Progenitor cell of endocrine pancreas (in vitro differentiated cells): ENCODE measurements around the gene DTNBP1. TPM values are rescaled to one million over a fixed set of nuclear protein-coding genes. Genes with fewer than 3 reads are reported as not detected.
A peak's percentile ranks its signal among the peaks of the same experiment; 100 is the strongest.

Experiments used
- DNase-seq: peaks from one replicate; pipeline ENCODE4 v3.0.0; 2021; ENCODE audit warnings: low spot score; ENCODE audit not compliant: unreplicated experiment
- H3K27ac Mint-ChIP-seq: 2 replicates; pipeline ENCODE4 v1.8.0; 2021; ENCODE audit warnings: mild to moderate bottlenecking, moderate library complexity, mixed read lengths
- H3K27me3 Mint-ChIP-seq: 2 replicates; pipeline ENCODE4 v1.8.0; 2021; ENCODE audit warnings: mixed read lengths
- H3K36me3 Mint-ChIP-seq: 2 replicates; pipeline ENCODE4 v1.8.0; 2022; ENCODE audit warnings: mixed read lengths; ENCODE audit not compliant: insufficient read depth
- H3K4me1 Mint-ChIP-seq: 2 replicates; pipeline ENCODE4 v1.8.0; 2021; ENCODE audit warnings: low read depth, mixed read lengths
- H3K4me3 Mint-ChIP-seq: 2 replicates; pipeline ENCODE4 v1.8.0; 2021; ENCODE audit warnings: low read depth, mild to moderate bottlenecking, moderate library complexity, mixed read lengths
- H3K9me3 Mint-ChIP-seq: 2 replicates; pipeline ENCODE4 v1.8.0; 2021; ENCODE audit warnings: low read depth, mixed read lengths
- total RNA-seq: library from RNA; stranded (reverse); gene quantifications from 2 replicates; pipeline ENCODE4 v1.2.1, GENCODE V29; 2021
- TF ChIP-seq, protein P1 (sequence below): fragments of 200-600 bp; sonication (generic); IDR thresholded peaks from one replicate; pipeline ENCODE4 v1.5.0; 2021; ENCODE audit warnings: antibody characterized with exemption, mild to moderate bottlenecking; ENCODE audit not compliant: unreplicated experiment

The DTNBP1 gene
- total RNA-seq, 1 donor from 2014 or later = 17.7 TPM

DNA sequence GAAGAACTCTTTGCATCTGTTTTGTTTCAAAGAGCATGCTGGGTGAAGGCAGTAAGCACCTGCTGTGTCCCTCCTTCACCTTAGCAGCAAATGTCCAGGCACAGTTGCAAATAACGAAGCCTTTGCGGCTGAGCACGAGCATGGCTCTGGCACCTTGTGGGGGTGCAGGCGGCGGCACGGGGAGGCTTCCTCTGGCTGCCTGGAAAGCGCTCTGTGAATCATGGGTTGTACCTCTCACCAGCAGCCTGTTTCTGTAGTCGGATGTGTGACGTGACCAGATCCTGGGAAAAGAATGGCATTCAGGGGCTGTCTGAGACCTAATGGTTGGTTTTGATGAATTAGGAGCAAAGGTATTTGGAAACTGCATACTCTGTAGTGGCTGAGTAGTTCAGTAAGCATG, 144.8 kb downstream of the DTNBP1 start:
- H3K4me1 Mint-ChIP-seq = no peaks in the 10 kb centered on the region
- H3K9me3 Mint-ChIP-seq = no peaks in the 10 kb centered on the region
- H3K27me3 Mint-ChIP-seq = no peaks in the 10 kb centered on the region
- peaks cover 54% of the 10 kb centered on the region for H3K36me3 Mint-ChIP-seq
- no peak overlapping the region for H3K4me3 Mint-ChIP-seq
- TF ChIP-seq, protein P1, sequence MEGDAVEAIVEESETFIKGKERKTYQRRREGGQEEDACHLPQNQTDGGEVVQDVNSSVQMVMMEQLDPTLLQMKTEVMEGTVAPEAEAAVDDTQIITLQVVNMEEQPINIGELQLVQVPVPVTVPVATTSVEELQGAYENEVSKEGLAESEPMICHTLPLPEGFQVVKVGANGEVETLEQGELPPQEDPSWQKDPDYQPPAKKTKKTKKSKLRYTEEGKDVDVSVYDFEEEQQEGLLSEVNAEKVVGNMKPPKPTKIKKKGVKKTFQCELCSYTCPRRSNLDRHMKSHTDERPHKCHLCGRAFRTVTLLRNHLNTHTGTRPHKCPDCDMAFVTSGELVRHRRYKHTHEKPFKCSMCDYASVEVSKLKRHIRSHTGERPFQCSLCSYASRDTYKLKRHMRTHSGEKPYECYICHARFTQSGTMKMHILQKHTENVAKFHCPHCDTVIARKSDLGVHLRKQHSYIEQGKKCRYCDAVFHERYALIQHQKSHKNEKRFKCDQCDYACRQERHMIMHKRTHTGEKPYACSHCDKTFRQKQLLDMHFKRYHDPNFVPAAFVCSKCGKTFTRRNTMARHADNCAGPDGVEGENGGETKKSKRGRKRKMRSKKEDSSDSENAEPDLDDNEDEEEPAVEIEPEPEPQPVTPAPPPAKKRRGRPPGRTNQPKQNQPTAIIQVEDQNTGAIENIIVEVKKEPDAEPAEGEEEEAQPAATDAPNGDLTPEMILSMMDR = no peak
- DNase-seq = no peak
- peak overlapping the region; percentile 74 for H3K27ac Mint-ChIP-seq

DNA sequence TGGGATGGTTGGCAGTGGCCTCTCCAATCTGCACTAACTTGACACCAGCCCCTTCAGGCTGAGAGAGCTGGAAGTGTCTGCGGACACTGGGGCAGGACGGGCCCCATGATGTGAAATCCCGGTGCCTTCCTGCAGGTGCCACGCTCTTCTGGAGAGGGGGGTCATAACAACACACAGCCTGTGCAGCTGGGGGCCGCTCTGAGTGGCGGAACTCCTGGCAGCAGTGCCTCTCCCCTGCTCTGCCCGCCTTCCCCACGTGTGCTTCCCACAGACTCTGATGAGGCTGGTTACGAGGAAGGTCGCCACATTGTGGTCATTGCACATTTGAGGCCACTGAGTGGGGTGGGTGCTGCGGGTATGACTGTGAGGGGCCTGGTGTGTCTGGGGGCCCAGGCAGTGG, 145.2 kb downstream of the DTNBP1 start:
- H3K4me1 Mint-ChIP-seq = no peaks in the 10 kb centered on the region
- TF ChIP-seq, protein P1 = no peak
- H3K4me3 Mint-ChIP-seq = no peak overlapping the region
- no peaks in the 10 kb centered on the region for H3K9me3 Mint-ChIP-seq
- no peak for DNase-seq
- no peaks in the 10 kb centered on the region for H3K27me3 Mint-ChIP-seq
- peak overlapping the region; percentile 74 for H3K27ac Mint-ChIP-seq
- peaks cover 51% of the 10 kb centered on the region for H3K36me3 Mint-ChIP-seq

DNA sequence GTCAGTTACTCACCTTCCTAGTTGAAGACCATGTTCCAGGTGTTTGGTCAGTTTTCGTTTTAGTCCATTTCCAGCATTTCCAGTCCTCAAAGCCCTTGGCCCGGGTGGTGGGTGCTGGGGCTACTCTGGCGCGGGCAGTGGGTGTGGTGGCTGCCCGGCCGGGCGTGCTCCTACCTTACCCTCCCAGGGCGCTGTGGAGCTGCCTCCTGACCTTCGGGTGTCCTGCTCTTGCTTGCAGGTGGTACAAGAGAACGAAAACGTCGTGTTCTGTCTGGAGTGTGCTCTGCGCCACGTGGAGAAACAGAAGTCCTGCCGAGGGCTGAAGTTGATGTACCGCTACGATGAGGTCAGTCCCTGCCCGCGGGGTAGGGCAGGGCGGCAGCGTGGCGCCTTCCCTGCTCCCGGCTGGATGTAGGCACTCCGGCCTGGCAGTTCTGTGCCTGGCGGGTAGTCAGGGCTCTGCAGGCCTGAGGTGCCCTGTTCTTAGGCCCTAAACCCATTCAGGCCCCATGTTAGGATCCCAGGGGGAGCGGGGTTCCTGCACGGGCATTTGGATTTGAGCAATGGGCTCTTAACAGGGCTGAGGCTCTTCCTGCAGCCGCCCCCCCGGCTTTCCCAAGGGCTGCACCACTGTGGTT, 145.8 kb downstream of the DTNBP1 start:
- Mint-ChIP-seq H3K4me1 (no peaks in the 10 kb centered on the region), H3K36me3 (peaks cover 52% of the 10 kb centered on the region), H3K27ac (no peak overlapping the region), H3K4me3 (no peak overlapping the region), H3K27me3 (no peaks in the 10 kb centered on the region), H3K9me3 (no peaks in the 10 kb centered on the region)
- DNase-seq = no peak
- TF ChIP-seq, protein P1 = no peak

DNA sequence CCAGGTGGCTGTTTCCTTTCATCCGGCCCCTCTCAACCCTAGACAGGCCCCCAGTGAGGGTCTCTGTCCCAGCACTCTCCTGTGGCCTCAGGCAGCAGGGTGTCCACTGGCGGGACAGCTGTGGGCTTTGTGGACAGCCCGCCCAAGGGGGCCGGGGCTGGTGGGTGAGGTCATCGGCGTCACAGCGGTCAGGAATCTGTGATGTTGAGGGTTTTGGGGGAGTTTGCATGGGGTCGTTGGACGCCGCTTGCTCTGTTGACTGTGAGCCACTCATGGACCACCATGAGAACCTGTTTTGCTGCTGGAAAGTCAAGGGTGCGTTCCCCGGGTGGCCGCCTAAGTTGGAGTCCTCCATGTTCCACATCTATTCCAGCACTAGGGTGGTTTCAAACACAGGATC, 146.4 kb downstream of the DTNBP1 start:
- Mint-ChIP-seq H3K9me3 (no peaks in the 10 kb centered on the region), H3K36me3 (peaks cover 52% of the 10 kb centered on the region), H3K27ac (peak overlapping the region; percentile 35), H3K4me3 (no peak overlapping the region), H3K4me1 (no peaks in the 10 kb centered on the region), H3K27me3 (no peaks in the 10 kb centered on the region)
- DNase-seq = no peak
- TF ChIP-seq, protein P1 = no peak

DNA sequence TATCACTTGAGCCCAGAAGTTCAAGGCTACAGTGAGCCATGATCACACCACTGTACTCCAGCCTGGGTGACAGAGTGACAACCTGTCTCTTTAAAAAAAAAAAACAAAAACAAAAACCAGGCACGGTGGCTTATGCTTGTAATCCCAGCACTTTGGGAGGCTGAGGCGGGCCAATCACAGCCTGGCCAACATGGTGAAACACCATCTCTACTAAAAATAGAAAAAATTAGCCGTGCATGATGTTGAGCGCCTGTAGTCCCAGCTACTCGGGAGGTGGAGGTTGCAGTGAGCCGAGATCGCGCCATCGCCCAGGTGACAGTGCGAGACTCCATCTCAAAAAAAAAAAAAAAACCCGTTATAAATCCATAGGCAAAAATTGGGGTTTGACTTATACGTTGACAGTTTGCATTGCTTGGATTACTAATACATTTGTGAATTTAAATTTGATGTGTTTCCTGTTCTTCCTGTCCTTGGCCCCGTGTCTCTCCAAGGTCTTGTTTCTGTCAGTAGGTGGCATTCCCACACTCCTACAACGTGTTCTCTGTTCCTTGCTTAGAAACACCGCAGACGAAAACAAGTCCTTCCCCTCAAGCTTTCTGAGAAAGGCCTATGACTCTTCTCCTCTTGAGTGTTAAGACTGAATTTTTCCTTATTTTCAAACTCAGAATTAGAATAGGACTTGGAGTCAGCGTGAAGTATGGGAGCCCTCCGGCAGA, 147.0 kb downstream of the DTNBP1 start:
- no peaks in the 10 kb centered on the region for H3K9me3 Mint-ChIP-seq
- TF ChIP-seq, protein P1 = no peak
- DNase-seq = no peak
- H3K36me3 Mint-ChIP-seq = peaks cover 51% of the 10 kb centered on the region
- no peaks in the 10 kb centered on the region for H3K4me1 Mint-ChIP-seq
- H3K27me3 Mint-ChIP-seq = no peaks in the 10 kb centered on the region
- no peak overlapping the region for H3K4me3 Mint-ChIP-seq
- peak overlapping the region; percentile 35 for H3K27ac Mint-ChIP-seq
